Right renal cortex interstitium (tissue), 3 donors: ENCODE results near the gene PCDHA10. TPM values are rescaled to one million over a fixed set of nuclear protein-coding genes. Genes with fewer than 3 reads are reported as not detected.

Experiments used
- DNase-seq, 3 donors: peaks; one replicate each; pipeline ENCODE4 v3.0.0-alpha.2; 2013; ENCODE audit warnings: low read depth in 3 of 3, low spot score in 2 of 3
- polyA plus RNA-seq, 3 donors: library from polyadenylated mRNA; unstranded; fragments of 120-200 nt; gene quantifications; one replicate each; pipeline ENCODE4 v1.2.1, GENCODE V29; 2013; ENCODE audit not compliant: insufficient read length in 3 of 3

The PCDHA10 gene
- polyA plus RNA-seq, 3 donors = 0.51 to 2.1 (median 0.62) TPM

DNA sequence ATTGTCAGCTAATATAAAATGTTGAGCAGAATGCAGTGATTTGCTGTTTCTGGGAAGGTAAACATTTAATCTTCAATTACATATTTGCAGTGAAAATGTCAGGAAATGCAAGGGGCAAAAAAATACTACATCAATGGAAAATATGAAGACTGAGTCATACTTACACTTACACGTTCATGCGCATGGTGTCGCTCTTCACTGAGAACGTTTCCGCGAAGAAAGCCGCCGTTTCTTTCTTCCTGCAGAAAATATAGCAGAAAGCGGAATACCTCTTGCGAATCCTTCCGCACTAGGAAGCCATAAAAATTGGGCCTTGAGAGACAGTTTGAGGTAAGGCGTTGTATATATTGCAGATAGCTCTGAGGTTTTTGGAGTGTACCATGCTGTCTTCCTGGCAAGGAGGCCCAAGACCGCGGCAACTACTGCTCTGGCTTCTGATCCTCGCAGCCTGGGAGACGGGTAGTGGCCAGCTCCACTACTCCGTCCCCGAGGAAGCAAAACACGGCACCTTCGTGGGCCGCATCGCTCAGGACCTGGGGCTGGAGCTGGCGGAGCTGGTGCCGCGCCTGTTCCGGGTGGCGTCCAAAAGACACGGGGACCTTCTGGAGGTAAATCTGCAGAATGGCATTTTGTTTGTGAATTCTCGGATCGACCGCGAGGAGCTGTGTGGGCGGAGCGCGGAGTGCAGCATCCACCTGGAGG is 26.3 kb downstream of the PCDHA10 start, which contains the start of gene PCDHA13:
PCDHA13 (plus strand) TSS at position 236 of the 702 bp plus-strand sequence; CDS start at position 381, 145 bp downstream.
- DNase-seq = no peak

DNA sequence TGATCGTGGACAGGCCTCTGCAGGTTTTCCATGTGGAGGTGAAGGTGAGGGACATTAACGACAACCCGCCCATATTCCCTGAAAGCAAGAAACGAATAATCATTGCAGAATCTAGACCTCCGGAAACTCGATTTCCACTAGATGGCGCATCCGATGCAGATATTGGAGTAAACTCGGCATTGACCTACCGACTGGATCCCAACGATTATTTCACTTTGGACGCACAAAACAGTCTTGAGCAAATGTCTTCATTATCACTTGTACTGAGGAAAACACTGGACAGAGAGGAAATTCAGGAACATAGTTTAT is 26.8 kb downstream of the PCDHA10 start:
- no peak for DNase-seq

DNA sequence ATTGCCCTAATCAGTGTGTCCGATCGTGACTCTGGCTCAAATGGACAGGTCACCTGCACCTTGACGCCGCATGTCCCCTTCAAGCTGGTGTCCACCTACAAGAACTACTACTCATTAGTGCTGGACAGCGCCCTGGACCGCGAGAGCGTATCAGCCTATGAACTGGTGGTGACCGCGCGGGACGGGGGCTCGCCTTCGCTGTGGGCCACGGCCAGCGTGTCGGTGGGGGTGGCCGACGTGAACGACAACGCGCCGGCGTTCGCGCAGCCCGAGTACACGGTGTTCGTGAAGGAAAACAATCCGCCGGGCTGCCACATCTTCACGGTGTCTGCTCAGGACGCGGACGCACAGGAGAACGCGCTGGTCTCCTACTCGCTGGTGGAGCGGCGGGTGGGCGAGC is 27.7 kb downstream of the PCDHA10 start:
- DNase-seq = no peak

DNA sequence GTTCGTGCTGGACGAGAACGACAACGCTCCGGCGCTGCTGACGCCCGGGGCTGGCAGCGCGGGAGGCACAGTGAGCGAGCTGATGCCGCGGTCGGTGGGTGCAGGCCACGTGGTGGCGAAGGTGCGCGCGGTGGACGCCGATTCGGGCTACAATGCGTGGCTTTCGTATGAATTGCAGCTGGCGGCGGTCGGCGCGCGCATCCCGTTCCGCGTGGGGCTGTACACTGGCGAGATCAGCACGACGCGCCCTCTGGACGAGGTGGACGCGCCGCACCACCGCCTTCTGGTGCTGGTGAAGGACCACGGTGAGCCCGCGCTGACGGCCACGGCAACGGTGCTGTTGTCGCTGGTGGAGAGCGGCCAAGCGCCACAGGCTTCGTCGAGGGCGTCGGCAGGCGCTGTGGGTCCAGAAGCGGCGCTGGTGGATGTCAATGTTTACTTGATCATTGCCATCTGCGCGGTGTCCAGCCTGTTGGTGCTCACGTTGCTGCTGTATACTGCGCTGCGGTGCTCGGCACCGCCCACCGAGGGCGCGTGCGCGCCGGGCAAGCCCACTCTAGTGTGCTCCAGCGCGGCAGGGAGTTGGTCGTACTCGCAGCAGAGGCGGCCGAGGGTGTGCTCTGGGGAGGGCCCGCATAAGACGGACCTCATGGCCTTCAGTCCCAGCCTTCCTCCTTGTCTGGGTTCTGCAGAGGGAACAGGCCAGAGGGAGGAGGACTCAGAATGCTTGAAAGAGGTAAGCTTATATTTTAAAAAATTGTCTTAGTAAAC is 28.4 kb downstream of the PCDHA10 start:
- no peak for DNase-seq

DNA sequence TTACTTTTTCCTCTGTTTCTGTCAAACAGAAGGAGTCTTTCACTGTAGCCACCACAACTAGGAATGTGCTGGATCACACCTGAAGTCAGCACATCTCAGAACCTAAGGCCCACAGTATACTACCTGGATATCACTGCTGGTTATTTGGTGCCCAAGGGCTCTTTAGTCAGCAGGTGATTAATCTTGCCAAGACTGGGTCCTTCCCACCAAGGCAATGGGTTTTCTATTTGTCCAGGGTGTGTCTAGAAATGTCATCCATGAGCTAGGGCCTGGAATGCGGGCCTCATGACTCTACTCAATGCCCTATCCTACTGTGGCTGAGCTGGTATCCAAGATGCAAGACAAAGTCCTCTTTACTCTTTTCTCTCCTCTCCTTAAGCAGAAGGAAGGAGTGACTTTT is 60.6 kb downstream of the PCDHA10 start:
- no peak for DNase-seq

Other genes with a start within 250 kb of the PCDHA10 start
- gene CD14, start 222.7 kb upstream of the PCDHA10 start, polyA plus RNA-seq = 1 to 10 TPM; 5.6 to 7.6 (median 7.5) TPM
- gene TMCO6, start 216.4 kb upstream of the PCDHA10 start, polyA plus RNA-seq = 10 to 100 TPM; 15.4 to 16.9 (median 16.6) TPM
- 10 to 100 TPM; 66.7 to 84.4 (median 75.4) TPM for gene NDUFA2, start 208.3 kb upstream of the PCDHA10 start, polyA plus RNA-seq
- 100 to 1,000 TPM; 180 to 194 (median 192) TPM for gene IK, start 208.1 kb upstream of the PCDHA10 start, polyA plus RNA-seq
- 10 to 100 TPM; 12.8 to 13.7 (median 13.2) TPM for gene WDR55, start 191.0 kb upstream of the PCDHA10 start, polyA plus RNA-seq
- not detected for gene DND1, start 182.3 kb upstream of the PCDHA10 start, polyA plus RNA-seq
- gene HARS1, start 164.5 kb upstream of the PCDHA10 start, polyA plus RNA-seq = 10 to 100 TPM; 67.2 to 71.7 (median 71.1) TPM
- gene HARS2, start 164.4 kb upstream of the PCDHA10 start, polyA plus RNA-seq = 10 to 100 TPM; 43.1 to 47.5 (median 45.4) TPM
- 100 to 1,000 TPM; 147 to 162 (median 157) TPM for gene ZMAT2, start 155.4 kb upstream of the PCDHA10 start, polyA plus RNA-seq
- gene PCDHA1, start 69.8 kb upstream of the PCDHA10 start, polyA plus RNA-seq = under 1 TPM in 2 of 3 donors, not detected in 1; 0.06 to 0.08 TPM
- gene PCDHA2, start 61.0 kb upstream of the PCDHA10 start, polyA plus RNA-seq = under 1 TPM; 0.23 to 0.40 (median 0.35) TPM
- gene PCDHA3, start 54.8 kb upstream of the PCDHA10 start, polyA plus RNA-seq = under 1 TPM; 0.22 to 0.65 (median 0.45) TPM
- 1 to 10 TPM in 2 of 3 donors, under 1 TPM in 1; 0.86 to 1.3 (median 1.3) TPM for gene PCDHA4, start 48.8 kb upstream of the PCDHA10 start, polyA plus RNA-seq
- gene PCDHA5, start 34.3 kb upstream of the PCDHA10 start, polyA plus RNA-seq = under 1 TPM; 0.04 to 0.12 (median 0.08) TPM
- gene PCDHA6, start 27.9 kb upstream of the PCDHA10 start, polyA plus RNA-seq = under 1 TPM; 0.33 to 0.47 (median 0.44) TPM
- under 1 TPM; 0.20 to 0.47 (median 0.22) TPM for gene PCDHA7, start 21.6 kb upstream of the PCDHA10 start, polyA plus RNA-seq
- gene PCDHA8, start 14.7 kb upstream of the PCDHA10 start, polyA plus RNA-seq = under 1 TPM in 2 of 3 donors, not detected in 1; 0.06 TPM
- gene PCDHA9, start 7.5 kb upstream of the PCDHA10 start, polyA plus RNA-seq = under 1 TPM in 1 of 3 donors, not detected in 2; 0.03 TPM
- under 1 TPM; 0.16 to 0.76 (median 0.19) TPM for gene PCDHA11, start 13.1 kb downstream of the PCDHA10 start, polyA plus RNA-seq
- under 1 TPM; 0.06 to 0.14 (median 0.08) TPM for gene PCDHA12, start 19.4 kb downstream of the PCDHA10 start, polyA plus RNA-seq
- under 1 TPM in 1 of 3 donors, not detected in 2; 0.08 TPM for gene PCDHA13, start 26.2 kb downstream of the PCDHA10 start, polyA plus RNA-seq
- under 1 TPM; 0.04 to 0.10 (median 0.04) TPM for gene PCDHAC1, start 70.4 kb downstream of the PCDHA10 start, polyA plus RNA-seq
- under 1 TPM; 0.36 to 0.65 (median 0.61) TPM for gene PCDHAC2, start 110.6 kb downstream of the PCDHA10 start, polyA plus RNA-seq
- under 1 TPM; 0.06 to 0.08 (median 0.08) TPM for gene PCDHB1, start 195.5 kb downstream of the PCDHA10 start, polyA plus RNA-seq
- 1 to 10 TPM; 3.8 to 7.9 (median 6.0) TPM for gene PCDHB2, start 238.7 kb downstream of the PCDHA10 start, polyA plus RNA-seq
- 1 to 10 TPM; 2.6 to 4.0 (median 3.4) TPM for gene PCDHB3, start 244.6 kb downstream of the PCDHA10 start, polyA plus RNA-seq